Measurements from ENCODE around the gene TPCN2.

DNA sequence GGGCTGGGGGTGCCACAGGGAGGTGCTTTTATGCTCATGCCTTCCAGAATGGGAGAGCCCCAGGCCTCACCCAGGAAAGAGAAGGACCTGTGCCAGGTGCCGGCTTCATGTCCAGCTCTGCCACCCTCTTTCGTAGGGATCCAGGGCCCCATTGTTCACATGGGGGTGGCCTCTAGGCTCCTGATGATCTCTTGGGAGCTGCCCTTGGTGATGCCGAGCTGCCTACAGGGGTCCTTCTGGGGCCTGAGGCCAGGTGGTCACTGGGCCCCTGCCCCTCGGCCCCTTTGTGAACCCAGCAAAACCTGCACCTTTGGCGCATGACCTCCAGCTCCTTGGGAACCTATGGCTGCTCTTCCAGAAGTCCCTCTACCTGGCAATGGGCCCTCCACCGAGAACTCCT is 65.6 kb downstream of the TPCN2 start:
- TF ChIP-seq, protein P1, sequence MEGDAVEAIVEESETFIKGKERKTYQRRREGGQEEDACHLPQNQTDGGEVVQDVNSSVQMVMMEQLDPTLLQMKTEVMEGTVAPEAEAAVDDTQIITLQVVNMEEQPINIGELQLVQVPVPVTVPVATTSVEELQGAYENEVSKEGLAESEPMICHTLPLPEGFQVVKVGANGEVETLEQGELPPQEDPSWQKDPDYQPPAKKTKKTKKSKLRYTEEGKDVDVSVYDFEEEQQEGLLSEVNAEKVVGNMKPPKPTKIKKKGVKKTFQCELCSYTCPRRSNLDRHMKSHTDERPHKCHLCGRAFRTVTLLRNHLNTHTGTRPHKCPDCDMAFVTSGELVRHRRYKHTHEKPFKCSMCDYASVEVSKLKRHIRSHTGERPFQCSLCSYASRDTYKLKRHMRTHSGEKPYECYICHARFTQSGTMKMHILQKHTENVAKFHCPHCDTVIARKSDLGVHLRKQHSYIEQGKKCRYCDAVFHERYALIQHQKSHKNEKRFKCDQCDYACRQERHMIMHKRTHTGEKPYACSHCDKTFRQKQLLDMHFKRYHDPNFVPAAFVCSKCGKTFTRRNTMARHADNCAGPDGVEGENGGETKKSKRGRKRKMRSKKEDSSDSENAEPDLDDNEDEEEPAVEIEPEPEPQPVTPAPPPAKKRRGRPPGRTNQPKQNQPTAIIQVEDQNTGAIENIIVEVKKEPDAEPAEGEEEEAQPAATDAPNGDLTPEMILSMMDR (IDR thresholded peaks at IDR 0.05; ENCODE audit: insufficient read depth, low read length, poor library complexity, severe bottlenecking) = no peak
- no peak for TF ChIP-seq EZH2phosphoT487 (conservative IDR thresholded peaks at IDR 0.05; ENCODE audit: low read length)

Data from SU-DHL-6 (cell line).